G401 (cell line): Measurements from ENCODE around the gene SAMD14. TPM values are rescaled to one million over a fixed set of nuclear protein-coding genes. Genes with fewer than 3 reads are reported as not detected.

Experiments
- DNase-seq: peaks from one replicate; pipeline ENCODE4 v3.0.0-alpha.2; 2015; ENCODE audit warnings: low spot score
- in situ Hi-C: cut with HindIII; loops from 2 replicates; pipeline ENCODE4 v1.10.0; 2016; ENCODE audit warnings: low sequenced_read_pairs, mixed read lengths
- total RNA-seq: library from RNA; depleted of rRNA; stranded (reverse); fragments of >200 nt; shearing (Covaris generic); gene quantifications from 2 replicates; pipeline ENCODE4 v1.2.3, GENCODE V29; 2014

The SAMD14 gene
- total RNA-seq, 1 experiment from 2014 or later: 7.5 TPM

DNA sequence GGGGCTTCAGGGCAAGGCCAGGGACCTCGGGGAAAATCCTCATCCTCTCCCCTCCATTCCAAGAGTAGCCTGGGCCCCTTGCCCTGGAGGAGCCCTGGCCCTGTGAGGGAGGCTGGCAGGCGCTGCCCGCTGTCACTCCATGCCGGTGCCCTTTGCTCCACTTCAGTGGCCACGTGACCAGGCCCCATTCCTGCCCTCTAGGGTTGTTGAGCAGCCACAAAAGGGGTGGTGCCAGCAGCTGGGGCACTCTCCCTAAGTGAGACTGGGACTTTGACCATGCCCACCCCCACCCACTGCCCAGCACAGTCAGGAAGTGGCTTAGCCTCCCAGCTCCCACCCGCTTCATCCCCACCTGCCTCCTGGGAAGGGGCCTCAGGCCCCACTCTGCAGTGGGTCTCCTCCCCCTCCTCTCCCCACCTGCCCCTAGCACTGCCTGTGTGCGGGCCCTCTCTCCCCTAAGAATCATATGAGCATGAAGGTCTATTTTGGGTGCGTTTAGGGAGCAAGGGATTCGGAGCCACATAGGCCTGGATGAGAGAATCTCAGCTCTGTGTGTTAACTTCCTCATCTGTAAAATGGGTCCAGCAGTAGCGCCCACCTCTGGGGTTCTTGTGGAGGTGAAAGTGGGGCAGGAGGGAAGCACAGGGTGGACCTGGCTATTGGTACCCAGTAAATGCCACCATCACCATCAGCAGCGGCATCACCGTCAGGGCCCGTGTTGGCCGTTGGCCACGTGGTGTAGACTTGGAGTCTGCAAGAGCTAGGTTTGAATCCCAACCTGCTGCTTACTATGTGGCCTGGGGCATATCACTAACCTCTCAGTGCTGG is 27.6 kb downstream of the SAMD14 start:
- DNase-seq: no peak
- in situ Hi-C loops: no loop called here

DNA sequence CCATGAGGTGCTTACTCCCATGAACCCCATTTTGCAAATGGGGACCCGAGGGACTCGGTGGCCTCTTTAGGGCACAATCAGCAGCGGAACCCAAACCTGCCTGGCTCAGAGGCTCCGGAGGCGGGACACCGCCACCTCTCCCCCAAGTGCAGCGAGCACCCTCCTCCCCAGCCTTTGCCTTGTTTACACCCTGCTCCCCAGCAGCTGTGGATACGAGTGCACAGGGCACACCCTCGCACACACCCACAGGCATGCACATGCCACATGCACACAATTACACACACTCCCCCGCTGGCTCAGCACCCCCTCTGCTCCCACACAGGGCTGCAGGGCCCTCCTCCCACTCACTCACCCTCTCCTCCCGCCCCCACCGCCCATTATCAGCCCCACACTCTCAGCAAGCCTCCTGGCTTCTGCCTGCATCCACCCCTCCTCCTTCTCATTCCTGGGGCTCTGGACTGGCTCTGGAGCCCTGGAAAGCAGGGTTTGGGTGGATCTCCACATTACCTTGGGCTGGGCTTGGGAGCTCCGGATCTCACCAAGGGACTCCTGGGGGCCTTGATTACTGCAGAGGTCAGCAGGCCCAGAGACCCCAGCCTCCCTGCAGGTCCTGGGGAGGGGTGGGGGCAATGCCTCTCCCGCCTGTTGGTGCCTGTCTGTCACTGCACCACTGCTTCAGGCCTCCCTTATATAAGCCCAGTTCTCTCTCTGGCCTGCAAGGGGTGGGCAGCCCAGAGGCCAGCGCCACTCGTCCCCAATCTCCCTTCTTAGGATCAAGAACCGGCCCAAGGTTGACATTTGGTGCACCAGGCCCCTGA is 28.4 kb downstream of the SAMD14 start:
- in situ Hi-C loops: no loop called here
- no peak for DNase-seq

DNA sequence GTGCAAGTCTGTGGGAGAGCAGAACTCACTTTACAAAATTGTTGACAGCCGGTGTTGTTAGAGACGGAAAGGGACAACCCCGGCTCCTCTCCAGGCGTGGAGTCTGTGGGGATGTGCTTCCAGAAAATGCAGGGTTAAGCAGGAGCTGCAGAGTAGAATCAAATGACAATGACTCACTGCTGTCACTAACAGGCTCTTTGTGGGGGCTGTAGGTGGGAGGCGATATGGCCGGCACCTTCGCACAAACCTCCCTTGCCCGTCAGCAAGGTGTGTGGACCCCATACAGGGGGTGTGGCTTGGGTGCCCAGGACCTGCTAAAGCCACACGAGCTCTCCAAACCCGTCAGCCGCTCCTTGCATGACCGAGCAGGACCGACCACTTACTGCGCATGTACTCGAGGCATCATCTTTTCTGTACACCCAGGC is 29.0 kb downstream of the SAMD14 start:
- DNase-seq: peak; percentile 74
- in situ Hi-C loops: no loop called here

DNA sequence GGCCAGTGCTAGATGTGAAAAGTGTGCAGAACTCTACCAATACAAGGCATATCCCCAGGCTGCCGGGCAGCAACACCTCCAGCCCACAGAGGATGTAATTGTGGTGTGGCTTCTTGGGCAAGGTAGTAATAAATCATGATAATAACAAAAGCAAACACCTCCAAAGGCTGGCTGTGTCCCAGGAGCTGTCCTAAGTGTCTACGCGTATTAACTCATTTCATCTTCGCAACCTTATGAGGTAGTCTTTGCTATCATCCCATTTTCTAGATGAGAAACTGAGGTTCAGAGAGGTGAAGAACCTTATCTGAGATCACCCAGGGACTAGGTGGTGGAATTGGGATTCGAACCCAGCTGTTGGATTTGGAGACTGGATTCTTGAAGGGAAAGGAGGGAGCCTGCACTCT is 29.5 kb downstream of the SAMD14 start:
- in situ Hi-C loops: no loop called here
- DNase-seq: no peak

DNA sequence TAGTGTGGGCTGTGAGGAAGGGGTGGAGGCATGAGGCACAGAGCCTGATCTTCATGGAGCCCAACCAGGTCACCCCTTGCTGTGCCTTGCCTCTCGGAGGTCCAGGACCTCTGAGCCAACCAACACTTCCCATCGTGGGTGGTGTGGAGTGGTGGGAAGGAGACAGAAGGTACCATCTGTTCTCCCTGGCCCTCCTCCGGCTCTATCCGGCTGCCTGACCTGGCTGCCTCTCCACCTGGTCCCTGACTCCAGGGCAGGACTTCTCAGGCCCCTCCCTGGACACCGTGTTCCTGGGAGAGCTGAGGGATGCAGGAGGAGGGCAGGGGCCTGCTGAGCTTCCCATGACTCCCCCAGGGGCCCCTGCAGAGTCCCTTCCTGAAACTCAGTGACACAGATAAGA is 31.0 kb downstream of the SAMD14 start:
- in situ Hi-C loops: no loop called here
- DNase-seq: peak; percentile 95

DNA sequence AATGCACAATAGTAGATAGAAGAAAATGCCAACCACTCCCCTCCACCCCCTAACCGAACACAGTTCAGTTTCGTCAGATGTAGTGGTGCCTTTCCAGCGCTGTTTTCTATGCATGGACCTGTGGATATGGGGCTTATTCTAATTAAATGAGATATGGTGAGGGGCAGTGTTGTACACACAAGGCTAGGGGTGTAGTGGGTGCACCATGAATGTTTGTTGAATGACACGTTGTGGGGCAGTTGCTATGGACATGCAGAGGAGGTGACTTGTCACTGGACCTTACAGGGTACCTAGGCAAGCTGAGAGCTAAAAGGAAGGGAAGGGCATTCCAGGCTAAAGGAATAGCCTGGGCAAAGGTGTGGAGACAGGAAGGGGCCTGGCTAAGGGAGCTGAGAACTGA is 31.4 kb downstream of the SAMD14 start:
- no peak for DNase-seq
- in situ Hi-C loops: no loop called here

DNA sequence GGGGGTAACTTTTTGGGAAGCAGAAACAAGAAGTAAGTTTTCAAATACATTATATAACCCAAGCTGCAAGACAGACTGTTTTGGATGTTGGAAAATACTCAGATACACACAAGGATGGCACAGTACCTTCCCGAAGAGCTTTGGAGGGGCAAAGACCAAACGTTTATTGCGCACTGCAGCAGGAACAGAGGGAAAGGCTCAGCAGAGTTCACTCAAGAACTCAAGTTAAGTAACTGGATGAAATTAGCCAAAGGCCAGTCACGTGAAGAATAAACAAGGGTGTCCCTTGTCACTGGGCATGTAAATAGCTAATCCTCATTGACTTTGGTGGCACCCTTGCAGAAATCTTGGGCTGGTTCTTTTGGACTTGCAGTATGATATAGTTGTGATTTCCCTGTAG is 32.0 kb downstream of the SAMD14 start:
- DNase-seq: no peak
- in situ Hi-C loops: no loop called here

DNA sequence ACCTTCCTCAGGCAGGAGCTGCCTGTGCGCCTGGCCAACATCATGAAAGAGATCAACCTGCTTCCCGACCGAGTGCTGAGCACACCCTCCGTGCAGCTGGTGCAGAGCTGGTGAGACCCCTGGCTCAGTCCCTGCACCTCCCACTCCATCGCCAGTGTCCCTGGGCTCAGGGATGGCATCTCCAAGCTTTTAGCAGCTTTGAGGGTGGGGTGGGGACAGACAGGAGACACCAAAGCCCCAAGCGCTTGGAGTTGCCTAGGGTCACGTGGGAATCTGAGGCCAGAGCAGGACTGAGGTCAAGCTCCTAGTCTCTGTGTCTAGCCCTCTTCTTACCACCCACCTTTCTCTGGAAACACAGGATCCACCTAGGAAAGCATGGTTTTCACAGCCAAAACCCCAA is 32.5 kb downstream of the SAMD14 start:
- in situ Hi-C loops: no loop called here
- no peak for DNase-seq

DNA sequence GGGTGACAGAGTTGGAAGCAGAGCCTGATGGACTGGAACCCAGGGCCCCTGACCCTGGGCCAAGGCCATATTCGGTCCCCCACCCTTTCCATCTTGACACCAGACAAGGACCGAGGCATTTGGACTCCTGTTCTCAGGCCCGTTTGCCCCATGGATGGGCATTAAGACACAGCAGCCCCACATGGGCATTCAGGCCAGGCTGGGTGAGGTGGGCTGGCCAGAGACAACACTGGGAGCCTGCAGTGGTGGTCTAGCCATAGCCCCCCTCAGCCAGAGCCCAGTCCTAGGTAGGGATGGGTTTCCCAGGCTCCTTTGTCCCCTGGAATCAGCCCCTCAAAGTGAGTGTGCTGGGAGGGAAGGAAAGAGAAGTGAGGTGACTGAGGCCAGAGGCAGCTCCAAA is 33.2 kb downstream of the SAMD14 start:
- in situ Hi-C loops: no loop called here
- no peak for DNase-seq

DNA sequence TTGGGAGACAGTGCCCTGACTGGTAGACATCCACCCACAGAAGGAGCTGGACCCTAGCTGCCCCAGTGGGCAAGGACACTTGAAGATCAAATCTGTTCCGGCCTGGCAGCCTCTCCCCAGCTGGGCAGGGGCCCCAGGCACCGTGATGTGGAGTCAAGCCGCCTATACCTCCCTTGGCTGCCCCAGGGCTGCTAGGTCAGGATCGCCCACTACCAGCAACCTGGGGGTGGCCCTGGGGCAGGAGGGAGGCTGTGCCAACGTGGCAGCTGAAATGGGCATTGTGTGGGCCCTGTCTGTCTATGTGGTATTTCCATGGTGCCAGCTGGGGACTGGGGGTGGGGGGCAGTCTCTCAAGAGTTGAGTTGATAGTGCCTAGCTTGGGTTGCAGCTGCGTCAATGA is 33.9 kb downstream of the SAMD14 start:
- DNase-seq: no peak
- in situ Hi-C loops: no loop called here

DNA sequence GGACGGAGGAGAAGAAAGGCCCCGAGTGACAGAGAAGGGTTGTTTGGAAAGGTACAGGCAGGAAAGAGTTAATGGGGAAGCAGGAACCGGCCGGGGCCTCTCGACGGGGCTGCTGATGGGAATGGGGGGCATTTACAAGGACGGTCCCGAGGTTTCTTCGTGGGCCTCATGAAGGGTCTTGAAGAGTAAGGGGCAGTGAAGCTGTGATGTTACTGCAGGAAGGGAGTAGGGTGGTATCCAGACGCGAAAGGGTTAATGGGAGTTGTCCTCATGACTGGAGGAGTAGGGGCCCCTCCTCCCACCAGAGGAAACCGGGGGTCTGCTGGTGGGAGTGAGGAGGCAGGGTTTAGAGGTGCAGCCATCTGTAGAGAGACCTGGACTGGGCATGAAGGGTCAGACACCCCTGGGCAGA is 34.3 kb downstream of the SAMD14 start:
- DNase-seq: no peak
- in situ Hi-C loops: no loop called here

DNA sequence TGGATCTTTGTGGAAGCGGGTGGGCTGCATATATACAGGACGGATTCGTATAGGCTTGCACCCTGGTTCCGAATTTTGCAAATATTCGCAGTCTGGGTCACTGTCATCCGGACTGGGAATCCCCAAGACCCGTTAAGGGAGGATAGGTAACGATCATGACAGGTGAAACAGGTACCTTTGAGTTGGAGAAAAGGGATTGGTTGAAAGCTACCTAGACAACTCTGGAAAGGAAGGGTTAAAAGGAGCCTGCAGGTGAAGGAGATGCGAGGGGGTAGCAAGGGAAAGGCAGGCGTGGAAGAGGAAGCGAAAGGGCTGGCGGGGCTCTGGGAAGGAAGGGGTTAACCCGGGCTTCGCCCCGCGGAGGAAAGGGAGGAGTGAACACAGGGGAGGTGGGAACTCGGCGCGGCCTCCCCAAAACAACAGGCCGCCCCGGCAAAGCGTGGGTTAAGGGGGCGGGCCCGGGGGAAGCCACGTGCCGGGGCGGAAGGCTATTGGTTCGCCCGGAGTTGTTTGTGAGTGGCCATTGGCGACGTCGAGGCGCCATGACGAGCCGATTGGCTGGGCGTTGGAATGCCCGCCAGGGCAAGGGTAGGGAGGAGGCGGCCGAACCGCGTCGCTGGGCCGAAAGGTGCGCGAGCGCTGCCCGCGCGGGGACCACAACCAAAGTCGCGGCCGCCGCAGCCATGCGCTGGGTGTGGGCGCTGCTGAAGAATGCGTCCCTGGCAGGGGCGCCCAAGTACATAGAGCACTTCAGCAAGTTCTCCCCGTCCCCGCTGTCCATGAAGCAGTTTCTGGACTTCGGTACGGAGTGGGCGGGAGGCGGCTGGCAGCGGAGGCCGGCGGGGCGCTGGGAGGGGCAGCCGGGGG is 35.0 kb downstream of the SAMD14 start, which contains the start of gene PDK2:
Gene PDK2 (plus strand): TSS at position 599 of the 867 bp plus-strand sequence. CDS start 85 bp downstream, at position 684.
- in situ Hi-C loops: no loop called here
- peak; percentile 97 for DNase-seq

DNA sequence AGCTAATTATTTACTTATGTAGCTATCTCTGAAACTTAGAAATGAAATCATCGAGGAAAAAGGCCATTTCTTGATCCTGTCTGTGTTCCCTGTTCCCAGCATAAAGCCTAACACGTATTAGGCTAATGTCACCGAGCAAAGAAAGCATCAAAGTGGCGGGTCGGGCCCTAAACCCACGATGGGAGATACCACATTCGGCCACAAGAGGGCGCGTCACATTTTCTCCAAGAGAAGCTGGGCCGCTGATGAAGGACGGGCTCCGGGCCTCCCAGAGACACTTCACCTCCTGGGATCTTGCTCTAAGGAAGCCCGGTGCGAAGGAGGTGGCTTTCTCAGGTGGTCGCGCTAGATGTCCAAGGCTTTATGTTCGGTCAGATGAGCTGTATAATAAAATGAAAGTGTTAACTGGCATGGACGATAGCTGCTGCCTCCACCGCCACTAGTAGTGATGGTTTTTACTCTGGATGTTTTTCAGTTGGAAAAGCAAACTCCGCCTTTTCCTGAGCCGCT is 35.7 kb downstream of the SAMD14 start:
- in situ Hi-C loops: no loop called here
- peak; percentile 96 for DNase-seq

DNA sequence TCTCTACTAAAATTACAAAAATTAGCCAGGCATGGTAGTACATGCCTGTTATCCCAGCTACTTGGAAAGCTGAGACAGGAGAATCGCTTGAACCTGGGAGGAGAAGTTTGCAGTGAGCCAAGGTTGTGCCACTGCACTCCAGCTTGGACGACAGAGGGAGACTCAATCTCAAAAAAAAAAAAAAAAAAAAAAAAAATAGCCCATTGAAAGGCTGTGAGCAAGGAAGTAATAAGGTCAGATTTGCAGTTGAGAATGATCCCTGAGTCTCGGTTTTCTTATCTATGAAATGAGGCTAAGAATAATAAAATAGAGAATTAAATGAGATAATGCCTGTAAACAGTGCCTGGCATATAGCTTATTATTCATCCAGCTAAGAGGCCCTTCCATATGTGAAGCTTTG is 36.2 kb downstream of the SAMD14 start:
- in situ Hi-C loops: no loop called here
- no peak for DNase-seq

DNA sequence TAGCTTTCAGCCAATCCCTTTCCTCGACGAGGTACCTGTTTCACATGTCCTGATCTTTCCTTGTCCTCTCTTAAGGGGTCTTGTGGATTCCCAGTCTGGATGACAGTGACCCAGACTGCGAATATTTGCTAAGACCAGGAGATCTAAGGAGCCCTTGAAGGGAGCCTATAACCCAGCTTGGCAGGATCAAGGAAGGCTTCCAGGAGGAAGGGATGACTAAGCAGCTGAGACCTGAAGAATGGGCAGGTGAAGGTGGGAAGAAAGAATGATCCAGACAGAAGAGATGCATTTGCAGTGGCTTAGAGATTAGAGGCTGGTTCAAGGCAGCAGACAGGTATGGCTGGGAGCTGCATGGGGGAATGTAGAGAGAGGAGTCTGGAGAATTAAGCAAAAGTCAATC is 36.7 kb downstream of the SAMD14 start:
- DNase-seq: no peak
- in situ Hi-C loops: no loop called here

DNA sequence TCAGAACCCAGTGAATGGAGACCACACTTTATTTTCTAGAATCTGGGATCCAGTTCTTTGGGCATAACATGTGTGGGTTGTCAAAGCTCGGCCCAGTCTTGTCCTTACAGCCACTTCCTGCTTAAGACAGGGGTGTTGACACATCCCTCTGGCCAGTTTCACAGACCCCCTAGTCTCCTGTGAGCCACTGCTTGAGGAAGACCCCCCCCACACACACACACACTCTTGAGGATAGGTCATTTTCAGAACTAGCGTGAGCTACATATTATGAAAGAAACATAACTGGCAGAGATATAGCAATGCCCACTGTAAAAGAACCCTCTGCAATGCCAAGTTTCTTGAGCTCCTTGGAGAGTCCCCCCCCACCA is 38.1 kb downstream of the SAMD14 start:
- in situ Hi-C loops: no loop called here
- DNase-seq: no peak

DNA sequence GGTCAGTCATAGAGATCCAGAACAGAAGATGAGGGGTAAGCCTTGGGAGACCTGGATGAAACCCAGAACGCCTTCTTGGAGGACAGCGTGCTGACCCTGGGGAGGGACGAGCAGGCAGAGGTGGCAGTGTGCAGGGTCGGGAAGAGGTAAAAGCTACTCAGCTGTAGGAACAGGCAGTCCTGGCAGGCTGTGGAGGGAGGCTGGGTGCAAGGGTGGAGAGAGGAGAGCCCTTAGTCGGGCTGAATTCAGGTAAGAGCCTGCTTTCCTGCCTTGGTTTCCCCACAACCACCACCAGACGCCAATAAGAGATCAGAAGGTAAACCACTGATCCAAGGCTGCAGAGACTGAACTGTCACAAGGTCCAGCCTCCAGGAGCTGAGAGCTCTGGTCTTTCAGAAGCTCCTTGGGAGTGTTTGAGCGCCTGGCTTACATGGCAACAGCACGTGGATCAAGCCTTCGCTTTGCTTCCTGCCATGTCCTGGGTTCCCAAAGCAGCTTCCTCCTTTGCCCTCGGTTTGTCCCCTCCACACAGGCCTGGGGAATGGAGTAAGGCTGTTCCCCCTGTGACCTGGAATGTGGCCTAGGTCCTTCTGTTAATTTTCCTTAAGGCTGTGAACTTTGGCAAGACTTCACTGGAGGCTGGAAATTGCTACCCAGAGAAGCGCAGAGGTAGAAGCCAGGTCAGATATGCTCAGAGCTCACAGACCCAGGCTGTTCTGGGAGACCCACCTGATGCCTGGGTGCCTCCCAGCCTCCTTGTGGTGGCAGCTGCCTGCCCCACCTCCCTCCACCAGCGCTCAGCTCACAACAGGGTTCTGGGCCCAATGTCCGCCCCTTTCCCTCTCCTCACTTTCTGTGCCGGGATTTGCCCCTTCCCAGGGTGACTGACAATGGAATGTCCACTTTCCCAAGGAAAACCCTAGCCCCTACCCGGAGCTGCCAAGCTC is 38.7 kb downstream of the SAMD14 start:
- in situ Hi-C loops: no loop called here

DNA sequence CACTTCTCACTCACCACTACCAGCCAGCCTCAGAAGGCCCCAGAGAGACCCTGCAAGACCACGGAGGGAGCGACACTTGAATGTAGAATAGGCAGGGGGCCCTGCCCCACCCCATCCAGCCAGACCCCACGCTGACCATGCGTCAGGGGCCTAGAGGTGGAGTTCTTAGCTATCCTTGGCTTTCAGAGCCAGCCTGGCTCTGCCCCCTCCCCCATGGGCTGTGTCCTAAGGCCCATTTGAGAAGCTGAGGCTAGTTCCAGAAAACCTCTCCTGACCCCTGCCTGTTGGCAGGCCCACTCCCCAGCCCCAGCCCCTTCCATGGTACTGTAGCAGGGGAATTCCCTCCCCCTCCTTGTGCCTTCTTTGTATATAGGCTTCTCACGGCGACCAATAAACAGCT is 39.9 kb downstream of the SAMD14 start:
- DNase-seq: no peak
- in situ Hi-C loops: no loop called here

More for the DNA sequence above, 38.7 kb downstream of the SAMD14 start:
- DNase-seq: no peak
